Astrocyte of the cerebellum (primary cell): ENCODE data around the gene CYP19A1.

Experiments used
- DNase-seq: peaks from one replicate; pipeline ENCODE4 v3.0.0-alpha.2; 2011; ENCODE audit warnings: low read depth
- H3K4me3 ChIP-seq: 2 replicates; pipeline ENCODE4 v1.5.1; 2011; ENCODE audit warnings: mild to moderate bottlenecking, low read depth, low read length, moderate library complexity
- CTCF ChIP-seq: IDR thresholded peaks from 2 replicates; pipeline ENCODE4 v1.5.1; 2012; ENCODE audit warnings: low read length, low read depth, moderate library complexity, mild to moderate bottlenecking; ENCODE audit errors: missing control alignments
- in situ Hi-C: cut with HindIII; loops from 2 replicates; pipeline ENCODE4 v1.10.0; 2017; ENCODE audit warnings: low sequenced_read_pairs

CYP19A1 gene

GRCh38 chr15:51185213-51186159, 152.9 kb downstream of the CYP19A1 start:
- TF ChIP-seq CTCF = no peak
- in situ Hi-C loops = no loop called here
- DNase-seq = no peak
- no peak overlapping the region for H3K4me3 ChIP-seq

GRCh38 chr15:51184627-51185026, 153.8 kb downstream of the CYP19A1 start:
- H3K4me3 ChIP-seq = no peak overlapping the region
- DNase-seq = no peak
- in situ Hi-C loops = no loop called here
- no peak for TF ChIP-seq CTCF

GRCh38 chr15:51183076-51183475, 155.3 kb downstream of the CYP19A1 start:
- in situ Hi-C loops = no loop called here
- H3K4me3 ChIP-seq = no peak overlapping the region
- no peak for DNase-seq
- no peak for TF ChIP-seq CTCF

GRCh38 chr15:51181905-51182304, 156.5 kb downstream of the CYP19A1 start:
- H3K4me3 ChIP-seq = no peak overlapping the region
- DNase-seq = no peak
- no peak for TF ChIP-seq CTCF
- in situ Hi-C loops = no loop called here

- in situ Hi-C loops = no loop called here
- no peak for TF ChIP-seq CTCF
- no peak for DNase-seq
- H3K4me3 ChIP-seq = no peak overlapping the region
Measured at GRCh38 chr15:51181221-51181620, 157.2 kb downstream of the CYP19A1 start.

- DNase-seq = no peak
- H3K4me3 ChIP-seq = no peak overlapping the region
- in situ Hi-C loops = no loop called here
- no peak for TF ChIP-seq CTCF
Measured at GRCh38 chr15:51180534-51180933, 157.9 kb downstream of the CYP19A1 start.
